GM23338 (cell line): ENCODE data around the gene AMPH. TPM values are rescaled to one million over a fixed set of nuclear protein-coding genes. Genes with fewer than 3 reads are reported as not detected.

Source experiments
- ATAC-seq: fragments of 200-7000 bp; cut with Tn5 transposase; 3 replicates; pipeline ENCODE4 v1.9.1; 2020
- DNase-seq: peaks from one replicate; pipeline ENCODE4 v3.0.0-alpha.2; 2015; ENCODE audit warnings: low spot score
- H2AFZ ChIP-seq: fragments of 200-600 bp; sonication (generic); 2 replicates; pipeline ENCODE4 v1.8.0; 2016; ENCODE audit warnings: antibody characterized with exemption, mild to moderate bottlenecking, moderate library complexity
- H3F3A ChIP-seq: fragments of 200-600 bp; sonication (generic); replicated peaks from 2 replicates; pipeline ENCODE4 v1.8.0; 2017; ENCODE audit warnings: antibody characterized with exemption, mixed run types, low read depth
- H3K27ac ChIP-seq: fragments of 200-600 bp; sonication (generic); 2 replicates; pipeline ENCODE4 v1.6.1; 2016; ENCODE audit warnings: low read depth
- H3K27me3 ChIP-seq: fragments of 200-600 bp; sonication (generic); 2 replicates; pipeline ENCODE4 v1.8.0; 2016; ENCODE audit warnings: mild to moderate bottlenecking, mixed run types, moderate library complexity; ENCODE audit not compliant: insufficient read depth
- H3K36me3 ChIP-seq: fragments of 200-600 bp; sonication (generic); 2 replicates; pipeline ENCODE4 v1.8.0; 2016; ENCODE audit warnings: mild to moderate bottlenecking; ENCODE audit not compliant: insufficient read depth
- H3K4me1 ChIP-seq: fragments of 200-600 bp; sonication (generic); 2 replicates; pipeline ENCODE4 v1.8.0; 2016; ENCODE audit warnings: mild to moderate bottlenecking, moderate library complexity; ENCODE audit not compliant: insufficient read depth
- H3K4me2 ChIP-seq: fragments of 200-600 bp; sonication (generic); 2 replicates; pipeline ENCODE4 v1.7.1; 2017; ENCODE audit warnings: mixed run types
- H3K4me3 ChIP-seq: fragments of 200-600 bp; sonication (generic); 2 replicates; pipeline ENCODE4 v1.6.1; 2016; ENCODE audit warnings: mixed run types
- H3K79me2 ChIP-seq: fragments of 200-600 bp; sonication (generic); replicated peaks from 2 replicates; pipeline ENCODE4 v1.8.0; 2017; ENCODE audit warnings: mild to moderate bottlenecking; ENCODE audit not compliant: insufficient read depth
- H3K9me2 ChIP-seq: fragments of 200-600 bp; sonication (generic); 2 replicates; pipeline ENCODE4 v1.8.0; 2017; ENCODE audit not compliant: insufficient read depth
- H4K20me1 ChIP-seq: fragments of 200-600 bp; sonication (generic); replicated peaks from 2 replicates; pipeline ENCODE4 v1.8.0; 2017; ENCODE audit warnings: mild to moderate bottlenecking; ENCODE audit not compliant: insufficient read depth
- H3K27ac Mint-ChIP-seq: 2 replicates; pipeline ENCODE4 v1.8.0; 2020; ENCODE audit warnings: inconsistent platforms, mild to moderate bottlenecking, moderate library complexity, mixed read lengths
- H3K27me3 Mint-ChIP-seq: 3 replicates; pipeline ENCODE4 v1.8.0; 2022; ENCODE audit warnings: low read depth, mild to moderate bottlenecking, moderate library complexity, mixed read lengths, inconsistent platforms; ENCODE audit not compliant: insufficient read depth, poor library complexity
- H3K36me3 Mint-ChIP-seq: 3 replicates; pipeline ENCODE4 v1.8.0; 2021; ENCODE audit warnings: low read depth, mild to moderate bottlenecking, inconsistent platforms, moderate library complexity, mixed read lengths
- H3K4me1 Mint-ChIP-seq: 3 replicates; pipeline ENCODE4 v1.8.0; 2020; ENCODE audit warnings: mild to moderate bottlenecking, inconsistent platforms, mixed read lengths
- H3K4me3 Mint-ChIP-seq: 3 replicates; pipeline ENCODE4 v1.8.0; 2021; ENCODE audit warnings: moderate library complexity, mild to moderate bottlenecking, inconsistent platforms, mixed read lengths
- H3K9me3 Mint-ChIP-seq: 3 replicates; pipeline ENCODE4 v1.8.0; 2020; ENCODE audit warnings: moderate library complexity, mild to moderate bottlenecking, inconsistent platforms, mixed read lengths
- CREB1 ChIP-seq: fragments of 250-450 bp; sonication (Bioruptor Pico); IDR thresholded peaks from 2 replicates; pipeline ENCODE4 v1.5.0; 2020; ENCODE audit warnings: low read depth, mild to moderate bottlenecking, moderate library complexity
- CTCF ChIP-seq, 2 experiments: fragments of 200-600 bp in 1 of 2; sonication (generic) in 1 of 2; conservative IDR thresholded peaks; 2 replicates each; pipeline versions ENCODE4 v1.5.1 to v1.6.1; 2016 to 2017; ENCODE audit warnings: antibody characterized with exemption in 2 of 2, low read depth in 2 of 2, mild to moderate bottlenecking in 2 of 2, moderate library complexity in 1 of 2
- EZH2 ChIP-seq: fragments of 200-600 bp; sonication (generic); IDR thresholded peaks from one replicate; pipeline ENCODE4 v1.8.0; 2017; ENCODE audit warnings: antibody characterized with exemption, mild to moderate bottlenecking, low read depth; ENCODE audit not compliant: unreplicated experiment
- EZH2phosphoT487 ChIP-seq: fragments of 200-600 bp; sonication (generic); IDR thresholded peaks from one replicate; pipeline ENCODE4 v1.8.1; 2018; ENCODE audit warnings: antibody characterized with exemption; ENCODE audit not compliant: unreplicated experiment
- JUNB ChIP-seq: IDR thresholded peaks from one replicate; pipeline ENCODE4 v1.6.1; 2016; ENCODE audit warnings: antibody characterized with exemption; ENCODE audit not compliant: unreplicated experiment
- POLR2AphosphoS5 ChIP-seq: IDR thresholded peaks from 2 replicates; pipeline ENCODE4 v1.6.1; 2016; ENCODE audit warnings: antibody characterized with exemption, low read depth
- REST ChIP-seq: IDR thresholded peaks from one replicate; pipeline ENCODE4 v1.6.1; 2018; ENCODE audit warnings: antibody characterized with exemption; ENCODE audit not compliant: unreplicated experiment
- ZNF114 ChIP-seq: fragments of 250-450 bp; sonication (Bioruptor Pico); IDR thresholded peaks from 2 replicates; pipeline ENCODE4 v1.5.0; 2020; ENCODE audit warnings: mild to moderate bottlenecking, moderate library complexity
- ZNF331 ChIP-seq: fragments of 250-450 bp; sonication (Bioruptor Pico); IDR thresholded peaks from 2 replicates; pipeline ENCODE4 v1.5.0; 2020; ENCODE audit warnings: low read depth, mild to moderate bottlenecking, moderate library complexity
- polyA plus RNA-seq: library from polyadenylated mRNA; unstranded; fragments of >200 nt; fragmentation: Nextera tagmentation; extraction: Ambion mirVana; gene quantifications from 2 replicates; pipeline ENCODE4 v1.2.1, GENCODE V29; 2016
- total RNA-seq: library from RNA; depleted of rRNA; stranded (reverse); fragments of >200 nt; shearing (Covaris generic); gene quantifications from 2 replicates; pipeline ENCODE4 v1.2.3, GENCODE V29; 2014

The AMPH gene
- total and polyA plus RNA-seq, 2 experiments from 2014 or later, result 4.8 to 10.2 TPM

GRCh38 chr7:38335128-38335491 is 296.1 kb downstream of the AMPH start:
- Histone ChIP-seq H3K4me3 (no peak overlapping the region), H4K20me1 (no peaks in the 10 kb centered on the region), H3K9me2 (no peaks in the 10 kb centered on the region), H3K4me1 (peaks cover 10% of the 10 kb centered on the region), H3K27me3 (no peaks in the 10 kb centered on the region), H3K79me2 (no peaks in the 10 kb centered on the region), H2AFZ (peak overlapping the region; percentile 94), H3F3A (no peaks in the 10 kb centered on the region), H3K36me3 (no peaks in the 10 kb centered on the region), H3K27ac (0 out of 2 replicates have a peak overlapping the region, but pooled peaks have one; percentile 39), H3K4me2 (no peak overlapping the region)
- H3K4me3 Mint-ChIP-seq, result no peak overlapping the region
- DNase-seq (no peak), ATAC-seq (no peak)
- TF ChIP-seq ZNF114 (CRISPR knock-in tag) (no peak), ZNF331 (CRISPR knock-in tag) (no peak), REST (no peak), EZH2 (no peak), POLR2AphosphoS5 (no peak), EZH2phosphoT487 (no peak), JUNB (no peak)
- H3K27ac Mint-ChIP-seq, result peak overlapping the region; percentile 69; the same call in 1 of the 2 replicates
- no peaks in the 10 kb centered on the region for H3K9me3 Mint-ChIP-seq
- H3K36me3 Mint-ChIP-seq, result no peaks in the 10 kb centered on the region
- peaks cover 34% of the 10 kb centered on the region for H3K4me1 Mint-ChIP-seq
- H3K27me3 Mint-ChIP-seq, result no peaks in the 10 kb centered on the region

- Histone ChIP-seq H4K20me1 (no peaks in the 10 kb centered on the region), H3K4me2 (no peak overlapping the region), H3K79me2 (no peaks in the 10 kb centered on the region), H3F3A (no peaks in the 10 kb centered on the region), H2AFZ (no peak overlapping the region), H3K4me3 (no peak overlapping the region), H3K4me1 (peaks cover 10% of the 10 kb centered on the region), H3K27ac (no peak overlapping the region), H3K36me3 (no peaks in the 10 kb centered on the region), H3K9me2 (peaks cover 7% of the 10 kb centered on the region; the same call in 1 of the 2 replicates), H3K27me3 (no peaks in the 10 kb centered on the region)
- TF ChIP-seq ZNF331 (CRISPR knock-in tag) (no peak), REST (no peak), CTCF (conservative IDR thresholded peaks at IDR 0.05; ENCODE audit: low read depth in 2 of 2) (no peak), CREB1 (CRISPR knock-in tag) (no peak)
- Mint-ChIP-seq H3K27ac (no peak overlapping the region), H3K4me3 (no peak overlapping the region), H3K4me1 (peaks cover 34% of the 10 kb centered on the region), H3K36me3 (no peaks in the 10 kb centered on the region), H3K27me3 (no peaks in the 10 kb centered on the region), H3K9me3 (no peaks in the 10 kb centered on the region)
- ATAC-seq (no peak), DNase-seq (no peak)
These were observed 297.0 kb downstream of the AMPH start for GRCh38 chr7:38334163-38334562.
